IMR-90 (cell line): ENCODE measurements around the gene PRDM13. TPM values are rescaled to one million over a fixed set of nuclear protein-coding genes. Genes with fewer than 3 reads are reported as not detected.

Experiments
- ATAC-seq: fragments of 200-7000 bp; cut with Tn5 transposase; 2 replicates; pipeline ENCODE4 v1.9.1; 2020; ENCODE audit warnings: low read depth, mild to moderate bottlenecking, moderate library complexity
- BruUV-seq: library from RNA; stranded (reverse); fragments of 400-500 nt; replicated peaks from 2 replicates; lab custom pipeline; 2021; lab: Mats Ljungman, UMichigan
- CTCF ChIA-PET: fragments of 300-600 bp; formaldehyde crosslinking; extraction: SDS; loops from one replicate; lab custom pipeline; 2021; ENCODE audit warnings: antibody characterized with exemption; lab: Yijun Ruan, JAX
- POLR2A ChIA-PET: fragments of 300-600 bp; sonication (Branson Sonifier 250); formaldehyde crosslinking; loops from one replicate; lab custom pipeline; 2022; ENCODE audit warnings: antibody characterized with exemption; ENCODE audit not compliant: unreplicated experiment; lab: Charles Lee
- DNase-seq: peaks from one replicate; pipeline ENCODE4 v3.0.0; 2013
- H2AFZ ChIP-seq: replicated peaks from 2 replicates; pipeline ENCODE3; 2013; ENCODE audit warnings: low read length, mild to moderate bottlenecking; ENCODE audit not compliant: poor library complexity
- H2AK5ac ChIP-seq: 2 replicates; pipeline ENCODE4 v1.6.1; 2013; ENCODE audit warnings: low read depth, low read length, inconsistent platforms
- H2AK9ac ChIP-seq: replicated peaks from 2 replicates; pipeline ENCODE3; 2013; ENCODE audit warnings: mild to moderate bottlenecking, low read depth, low read length, moderate library complexity; ENCODE audit not compliant: poor library complexity
- H2BK120ac ChIP-seq: 2 replicates; pipeline ENCODE4 v1.6.1; 2013; ENCODE audit warnings: low read depth, low read length, inconsistent platforms
- H2BK15ac ChIP-seq: 3 replicates; pipeline ENCODE4 v1.6.1; 2013; ENCODE audit warnings: low read depth, low read length, inconsistent platforms
- H2BK20ac ChIP-seq: 2 replicates; pipeline ENCODE4 v1.6.1; 2013; ENCODE audit warnings: low read depth, mild to moderate bottlenecking, inconsistent platforms, low read length, moderate library complexity
- H2BK5ac ChIP-seq: 2 replicates; pipeline ENCODE4 v1.6.1; 2013; ENCODE audit warnings: mild to moderate bottlenecking, low read depth, low read length, inconsistent platforms; ENCODE audit not compliant: poor library complexity, severe bottlenecking
- H3K14ac ChIP-seq: replicated peaks from 2 replicates; pipeline ENCODE4 v1.6.1; 2013; ENCODE audit warnings: low read depth, low read length, inconsistent platforms
- H3K18ac ChIP-seq: 2 replicates; pipeline ENCODE4 v1.6.1; 2013; ENCODE audit warnings: low read depth, low read length, control low read depth
- H3K23ac ChIP-seq: 2 replicates; pipeline ENCODE4 v1.6.1; 2013; ENCODE audit warnings: low read depth, low read length, inconsistent platforms
- H3K27ac ChIP-seq: 2 replicates; pipeline ENCODE4 v1.5.1; 2013; ENCODE audit warnings: mild to moderate bottlenecking, control low read depth, low read length; ENCODE audit not compliant: insufficient read depth
- H3K27me3 ChIP-seq: 2 replicates; pipeline ENCODE4 v1.6.1; 2013; ENCODE audit warnings: low read length; ENCODE audit not compliant: control insufficient read depth, insufficient read depth
- H3K36me3 ChIP-seq: 2 replicates; pipeline ENCODE4 v1.6.1; 2013; ENCODE audit warnings: low read length, mixed read lengths; ENCODE audit not compliant: control insufficient read depth, insufficient read depth
- H3K4ac ChIP-seq: 2 replicates; pipeline ENCODE4 v1.6.1; 2013; ENCODE audit warnings: low read depth, low read length, inconsistent platforms
- H3K4me1 ChIP-seq: 2 replicates; pipeline ENCODE4 v1.6.1; 2013; ENCODE audit warnings: low read length, mixed read lengths; ENCODE audit not compliant: control insufficient read depth, insufficient read depth
- H3K4me2 ChIP-seq: 2 replicates; pipeline ENCODE4 v1.6.1; 2013; ENCODE audit warnings: low read depth, mild to moderate bottlenecking, control low read depth, low read length, moderate library complexity
- H3K4me3 ChIP-seq: 2 replicates; pipeline ENCODE4 v1.5.1; 2013; ENCODE audit warnings: low read depth, mild to moderate bottlenecking, control low read depth, low read length, moderate library complexity; ENCODE audit not compliant: insufficient read depth
- H3K56ac ChIP-seq: 2 replicates; pipeline ENCODE4 v1.6.1; 2013; ENCODE audit warnings: low read length, inconsistent platforms; ENCODE audit not compliant: insufficient read depth; ENCODE audit errors: extremely low read depth
- H3K79me1 ChIP-seq, 2 experiments: 2 replicates each; pipeline ENCODE4 v1.6.1; 2013; ENCODE audit warnings: low read length in 2 of 2, inconsistent platforms in 1 of 2, low read depth in 1 of 2
- H3K9ac ChIP-seq: 2 replicates; pipeline ENCODE4 v1.6.1; 2013; ENCODE audit warnings: low read depth, low read length, control low read depth
- H3K9me1 ChIP-seq: 2 replicates; pipeline ENCODE4 v1.6.1; 2013; ENCODE audit warnings: low read length, inconsistent platforms; ENCODE audit not compliant: insufficient read depth
- H3K9me3 ChIP-seq: 2 replicates; pipeline ENCODE4 v1.6.1; 2013; ENCODE audit warnings: low read length; ENCODE audit not compliant: control insufficient read depth, insufficient read depth
- H4K20me1 ChIP-seq: 2 replicates; pipeline ENCODE4 v1.6.1; 2013; ENCODE audit warnings: low read length, inconsistent platforms; ENCODE audit not compliant: insufficient read depth
- H4K5ac ChIP-seq: 2 replicates; pipeline ENCODE4 v1.6.1; 2013; ENCODE audit warnings: mild to moderate bottlenecking, low read depth, low read length, control low read depth
- H4K8ac ChIP-seq, 2 experiments: 2 replicates each; pipeline ENCODE4 v1.6.1; 2013; ENCODE audit warnings: low read depth in 2 of 2, low read length in 2 of 2, control low read depth in 1 of 2, inconsistent platforms in 1 of 2
- H4K91ac ChIP-seq: 2 replicates; pipeline ENCODE4 v1.6.1; 2013; ENCODE audit warnings: low read depth, low read length, inconsistent platforms; ENCODE audit not compliant: insufficient read depth
- BHLHE40 ChIP-seq: fragments of 150-350 bp; IDR thresholded peaks from 2 replicates; pipeline ENCODE4 v1.6.1; 2016; ENCODE audit warnings: mild to moderate bottlenecking, low read depth, low read length
- CEBPB ChIP-seq: IDR thresholded peaks from 2 replicates; pipeline ENCODE4 v1.6.1; 2012; ENCODE audit warnings: low read depth, low read length, improper control_type of control experiment
- NFE2L2 ChIP-seq: fragments of 150-350 bp; IDR thresholded peaks from 2 replicates; pipeline ENCODE4 v1.6.1; 2016; ENCODE audit warnings: low read depth, mild to moderate bottlenecking, low read length
- POLR2A ChIP-seq: IDR thresholded peaks from 2 replicates; pipeline ENCODE4 v1.6.1; 2012; ENCODE audit warnings: mild to moderate bottlenecking, low read depth, low read length
- RAD21 ChIP-seq: IDR thresholded peaks from 2 replicates; pipeline ENCODE4 v1.6.1; 2012; ENCODE audit warnings: low read length, improper control_type of control experiment
- SMC3 ChIP-seq: fragments of 150-350 bp; IDR thresholded peaks from 2 replicates; pipeline ENCODE4 v1.6.1; 2016; ENCODE audit warnings: low read depth, mild to moderate bottlenecking, antibody characterized with exemption, low read length, moderate library complexity
- USF2 ChIP-seq: fragments of 150-350 bp; IDR thresholded peaks from 2 replicates; pipeline ENCODE4 v1.6.1; 2017; ENCODE audit warnings: mild to moderate bottlenecking, antibody characterized with exemption, low read length, low read depth
- WGBS, 2 experiments: methylation state at CpG; one replicate each; pipeline versions ENCODE4 v1.1.5 to v1.1.7; 2013; ENCODE audit warnings: missing lambda C conversion rate in 2 of 2; ENCODE audit not compliant: insufficient read length in 1 of 2; ENCODE audit errors: extremely low coverage in 2 of 2; 5-methylcytosine and 5-hydroxymethylcytosine counted together
- dilution Hi-C: fragments of 300-500 bp; cut with HindIII; formaldehyde crosslinking; loops from one replicate; pipeline ENCODE4 v1.14.3; 2018; ENCODE audit warnings: low sequenced_read_pairs; ENCODE audit not compliant: unreplicated experiment
- in situ Hi-C: fragments of 300-500 bp; cut with MboI; formaldehyde crosslinking; loops from 3 replicates; pipeline ENCODE4 v1.14.3; 2019; ENCODE audit warnings: low sequenced_read_pairs, inconsistent platforms, mixed read lengths
- intact Hi-C: fragments of 100-400 bp; cut with micrococcal nuclease; formaldehyde crosslinking; loops from 2 replicates; pipeline ENCODE4 v1.10.0; 2022
- polyA plus RNA-seq, 3 experiments: library from polyadenylated mRNA; depleted of rRNA; stranded (reverse); fragments of >200 nt; gene quantifications; 2 replicates each; pipeline ENCODE4 v1.2.3, GENCODE V29; 2012; ENCODE audit warnings: low replicate concordance in 1 of 3
- total RNA-seq: library from RNA; depleted of rRNA; stranded (reverse); fragments of >200 nt; gene quantifications from 2 replicates; pipeline ENCODE4 v1.2.3, GENCODE V29; 2012

PRDM13 gene
- total and polyA plus RNA-seq, 2 of the 4 experiments (the other 2 are of a cell fraction): not detected

GRCh38 chr6:99661870-99662269 is 55.2 kb downstream of the PRDM13 start:
- no TSS peak for BruUV-seq
- H4K91ac ChIP-seq: no peak overlapping the region
- no peaks in the 10 kb centered on the region for H4K20me1 ChIP-seq
- H4K5ac ChIP-seq: no peak overlapping the region
- H2AFZ ChIP-seq: no peak overlapping the region
- H2BK5ac ChIP-seq: no peak overlapping the region
- no peak overlapping the region for H2AK9ac ChIP-seq
- no peaks in the 10 kb centered on the region for H3K9me3 ChIP-seq
- dilution Hi-C loops: no loop called here
- TF ChIP-seq NFE2L2 (no peak), SMC3 (no peak), RAD21 (no peak), CEBPB (no peak), BHLHE40 (no peak), POLR2A (no peak), USF2 (no peak)
- no CpG with 5 or more reads among the region's 1 CpG for WGBS, 2 experiments
- H3K27me3 ChIP-seq: no peaks in the 10 kb centered on the region
- no peaks in the 10 kb centered on the region for H3K79me1 ChIP-seq
- no peak overlapping the region for H2BK20ac ChIP-seq
- no peak overlapping the region for H3K23ac ChIP-seq
- H4K8ac ChIP-seq: no peak overlapping the region
- no peak overlapping the region for H2AK5ac ChIP-seq
- no peaks in the 10 kb centered on the region for H3K4me1 ChIP-seq
- H3K56ac ChIP-seq: no peak overlapping the region
- no peak overlapping the region for H2BK15ac ChIP-seq
- ATAC-seq: no peak
- H3K9ac ChIP-seq: no peak overlapping the region
- ChIA-PET CTCF (no interaction called here), POLR2A (no interaction called here)
- H3K36me3 ChIP-seq: no peaks in the 10 kb centered on the region
- no peak overlapping the region for H3K4ac ChIP-seq
- no peak overlapping the region for H3K14ac ChIP-seq
- no peak for DNase-seq
- no peaks in the 10 kb centered on the region for H3K9me1 ChIP-seq
- H2BK120ac ChIP-seq: no peak overlapping the region
- in situ Hi-C loops: no loop called here
- no peak overlapping the region for H3K27ac ChIP-seq
- H3K4me3 ChIP-seq: no peak overlapping the region
- no peak overlapping the region for H3K18ac ChIP-seq
- H3K4me2 ChIP-seq: no peak overlapping the region
- intact Hi-C loops: no loop called here
